G401.6 (cell line): ENCODE data around the gene GRAMD1A.

ENCODE experiments used
- FAIRE-seq: peaks from 2 replicates; lab custom pipeline; 2012; peaks lifted over from hg19 to GRCh38; lab: Jason Lieb, UNC

GRAMD1A gene

DNA sequence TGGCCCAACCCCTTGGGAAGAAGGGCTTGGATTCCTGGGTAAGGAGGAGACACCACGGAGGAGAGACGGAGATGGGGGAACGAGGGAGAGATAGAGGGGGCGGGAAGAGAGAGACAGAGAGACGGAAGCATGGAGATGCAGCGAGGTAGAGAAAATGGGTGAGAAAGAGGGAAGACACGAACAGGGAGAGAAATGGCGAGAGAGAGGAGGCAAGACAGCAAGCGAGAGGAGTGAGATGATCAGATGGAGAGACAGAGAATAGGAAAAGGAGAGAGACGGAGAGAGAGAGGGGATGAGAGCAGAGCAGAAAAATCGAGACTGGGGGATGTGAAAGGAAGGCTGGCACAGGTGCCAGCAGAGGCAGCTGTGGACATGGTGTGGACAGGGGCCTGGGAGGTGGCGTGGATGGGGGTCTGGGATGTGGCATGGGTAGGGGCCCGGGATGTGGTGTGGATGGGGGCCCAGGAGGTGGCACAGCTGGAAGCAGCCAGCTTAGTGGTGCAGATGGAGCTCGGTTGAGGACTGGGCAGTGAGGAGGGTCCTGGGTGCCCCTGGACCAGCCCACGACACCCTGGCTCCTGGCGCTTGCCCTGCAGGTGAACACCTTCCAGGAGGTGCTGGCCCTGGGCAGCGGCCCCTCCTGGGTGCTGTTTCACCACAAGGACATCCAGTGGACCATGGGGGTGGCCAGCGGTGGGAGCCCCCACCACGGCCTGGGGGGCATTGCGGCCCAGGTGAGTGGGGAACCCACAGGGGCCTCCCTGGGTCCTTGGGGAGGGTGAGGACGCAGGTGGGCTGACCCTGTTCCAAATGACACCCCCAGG, 75.3 kb downstream of the GRAMD1A start:
- no peak for FAIRE-seq

DNA sequence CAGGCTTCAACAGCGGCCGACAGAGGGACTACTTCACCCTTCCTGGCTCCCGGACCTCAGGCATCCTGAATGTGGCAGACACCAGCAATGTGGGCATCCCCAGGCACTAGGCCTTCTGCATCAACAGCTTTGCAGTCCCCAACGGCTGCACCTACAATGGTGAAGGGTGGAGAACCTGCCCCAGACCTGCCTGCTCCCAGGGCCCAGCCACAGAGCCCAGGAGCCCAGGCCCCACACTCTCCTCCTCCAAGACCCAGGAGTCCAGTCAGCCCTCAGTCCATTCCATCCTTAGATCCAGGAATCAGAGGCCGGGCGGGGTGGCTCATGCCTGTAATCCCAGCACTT, 75.9 kb downstream of the GRAMD1A start:
- FAIRE-seq: no peak
